Right renal pelvis (tissue), 4 donors: Measurements from ENCODE around the gene FLACC1. TPM values are rescaled to one million over a fixed set of nuclear protein-coding genes. Genes with fewer than 3 reads are reported as not detected.
"Not testable (repeated sequence)": the region's sequence is repeated elsewhere in the genome, so short reads cannot be mapped to it uniquely, and the experiment has no call there.

Experiments
- DNase-seq, 4 donors: peaks; one replicate each; pipeline ENCODE4 v3.0.0-alpha.2; 2013; ENCODE audit warnings: low read depth in 4 of 4, low spot score in 3 of 4, missing footprints in 1 of 4
- polyA plus RNA-seq, 4 donors: library from polyadenylated mRNA; unstranded; fragments of 120-200 nt; gene quantifications; one replicate each; pipeline ENCODE4 v1.2.1, GENCODE V29; 2013; ENCODE audit not compliant: insufficient read length in 4 of 4

FLACC1 gene
- polyA plus RNA-seq, 4 donors, result 1.4 to 2.8 (median 1.8) TPM

DNA sequence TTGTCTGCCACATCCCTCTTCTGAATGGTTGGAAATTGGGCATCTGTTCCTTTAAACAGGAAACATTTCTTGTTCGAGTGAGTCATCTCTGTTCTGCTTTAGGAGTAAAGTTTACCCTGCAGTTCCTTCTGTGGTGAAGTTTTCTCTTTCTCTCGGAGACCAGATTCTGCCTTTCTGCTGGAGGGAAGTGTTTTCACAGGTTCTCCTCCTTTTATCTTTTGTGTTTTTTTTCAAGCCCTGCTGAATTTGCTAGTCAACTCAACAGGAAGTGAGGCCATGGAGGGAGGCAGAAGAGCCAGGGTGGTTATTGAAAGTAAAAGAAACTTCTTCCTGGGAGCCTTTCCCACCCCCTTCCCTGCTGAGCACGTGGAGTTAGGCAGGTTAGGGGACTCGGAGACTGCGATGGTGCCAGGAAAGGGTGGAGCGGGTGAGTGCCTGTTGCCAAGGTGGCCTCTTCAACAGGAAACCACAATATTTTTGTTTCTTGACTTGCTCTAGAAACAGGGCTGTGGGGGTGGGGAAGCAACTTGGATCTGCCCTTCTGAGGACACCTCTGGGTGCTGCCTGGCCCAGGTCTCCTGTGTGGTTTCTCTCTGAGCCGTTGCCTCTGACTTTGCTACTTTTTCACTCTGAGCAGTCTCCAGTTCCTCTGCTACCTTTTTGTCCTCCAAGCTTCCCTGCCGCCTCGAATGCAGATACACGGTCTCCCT is 99.0 kb downstream of the FLACC1 start:
- DNase-seq, result peak in 2 of 4 donors; percentile 50 to 52

DNA sequence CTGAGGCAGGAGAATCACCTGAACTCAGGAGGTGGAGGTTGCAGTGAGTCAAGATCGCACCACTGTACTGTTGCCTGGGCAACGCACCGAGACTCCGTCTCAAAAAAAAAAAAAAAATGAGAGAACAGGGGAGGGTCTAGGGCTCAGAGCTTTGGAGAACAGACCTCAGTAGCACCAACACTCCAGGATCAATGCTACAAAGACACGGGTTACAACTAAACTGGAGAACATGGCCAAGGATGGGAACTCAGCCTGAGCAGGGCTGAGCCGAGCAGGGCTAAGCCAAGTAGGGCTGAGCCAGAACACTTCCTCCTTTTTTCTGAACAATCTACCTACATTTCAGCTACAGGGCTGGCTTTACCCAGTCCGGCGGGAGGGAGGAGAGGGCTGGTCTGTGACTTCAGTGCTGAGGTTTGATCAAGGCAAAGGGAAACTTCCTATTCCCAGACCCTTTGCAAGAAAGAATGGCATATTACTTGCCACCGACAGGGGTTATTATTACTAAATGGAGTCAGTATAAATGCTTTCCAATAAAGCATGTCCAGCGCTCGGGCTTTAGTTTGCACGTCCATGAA is 99.7 kb downstream of the FLACC1 start:
- no peak for DNase-seq

DNA sequence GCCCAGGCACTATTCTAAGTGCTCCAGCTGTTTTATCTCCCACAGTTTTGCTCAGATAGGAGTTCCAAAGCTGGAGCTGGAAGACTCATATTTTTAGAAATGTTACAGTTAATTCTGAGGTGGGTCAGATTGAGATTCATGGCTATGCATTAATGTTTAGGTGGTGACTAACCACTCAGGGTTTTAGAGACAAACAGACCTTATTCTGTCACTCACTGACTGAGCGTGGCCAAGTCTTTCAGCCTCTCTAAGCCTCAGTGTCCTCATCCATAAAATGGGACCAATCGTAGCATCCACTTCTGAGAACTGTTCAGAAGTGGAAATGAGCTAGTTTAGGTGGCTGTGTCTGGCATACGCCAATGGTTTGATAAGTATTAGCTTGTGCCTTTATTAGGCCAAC is 101.1 kb downstream of the FLACC1 start:
- DNase-seq, result no peak

DNA sequence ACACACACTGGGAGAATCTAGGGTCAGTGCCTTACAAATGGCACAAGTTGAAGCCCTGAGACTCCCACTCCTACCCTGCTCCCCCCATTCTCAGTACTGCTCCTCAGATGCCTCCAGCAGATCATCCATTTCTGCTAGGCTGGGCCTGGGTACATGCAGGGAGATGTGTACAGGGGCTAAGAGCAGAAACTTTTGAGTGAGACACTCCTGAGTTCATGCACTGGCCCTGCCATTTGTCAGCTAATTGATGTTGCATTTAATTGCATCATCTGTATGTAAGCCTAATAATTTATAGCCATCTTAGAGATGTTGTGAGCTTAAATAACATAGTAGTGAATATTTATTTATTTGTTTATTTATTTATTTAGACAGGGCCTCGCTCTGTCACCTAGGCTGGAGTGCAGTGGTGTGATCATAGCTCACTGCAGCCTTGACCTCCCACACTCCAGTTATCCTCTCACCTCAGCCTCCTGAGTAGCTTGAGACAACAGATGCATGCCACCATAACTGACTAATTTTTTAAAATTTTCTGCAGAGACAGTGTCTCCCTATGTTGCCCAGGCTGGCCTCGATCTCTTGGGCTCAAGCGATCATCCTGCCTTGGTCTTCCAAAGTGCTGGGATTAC is 101.6 kb downstream of the FLACC1 start:
- no peak for DNase-seq

DNA sequence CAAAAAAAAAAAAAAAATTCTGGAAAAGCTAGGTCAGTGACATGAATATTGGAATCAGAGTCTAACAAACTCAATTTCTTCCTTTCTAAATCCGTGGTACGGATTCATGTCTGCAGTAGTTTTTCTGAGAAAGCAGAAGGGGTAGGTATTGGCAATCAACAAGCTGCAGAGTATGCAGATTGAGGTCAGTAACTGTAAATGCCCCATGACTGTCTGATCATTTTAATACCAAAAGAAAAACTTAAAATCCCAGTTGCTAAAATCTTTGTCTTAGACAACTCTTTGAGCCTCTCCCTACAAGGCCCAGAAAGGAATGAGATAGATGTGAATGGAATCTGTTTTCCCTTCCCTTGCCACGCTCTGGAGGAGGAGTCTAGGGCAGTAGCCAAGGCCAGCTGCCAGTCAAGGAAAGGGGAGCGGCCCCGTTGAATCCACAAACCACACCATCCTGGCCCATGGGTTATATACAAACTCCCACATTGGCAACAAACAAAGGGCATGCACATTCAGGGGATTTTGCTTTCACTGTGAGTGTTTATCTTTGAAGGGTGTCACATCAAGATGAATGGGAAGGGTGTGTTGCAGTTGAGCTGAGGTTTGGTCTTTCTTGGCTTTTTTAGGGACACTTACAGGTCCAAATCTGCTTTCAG is 102.9 kb downstream of the FLACC1 start:
- DNase-seq, result no peak

DNA sequence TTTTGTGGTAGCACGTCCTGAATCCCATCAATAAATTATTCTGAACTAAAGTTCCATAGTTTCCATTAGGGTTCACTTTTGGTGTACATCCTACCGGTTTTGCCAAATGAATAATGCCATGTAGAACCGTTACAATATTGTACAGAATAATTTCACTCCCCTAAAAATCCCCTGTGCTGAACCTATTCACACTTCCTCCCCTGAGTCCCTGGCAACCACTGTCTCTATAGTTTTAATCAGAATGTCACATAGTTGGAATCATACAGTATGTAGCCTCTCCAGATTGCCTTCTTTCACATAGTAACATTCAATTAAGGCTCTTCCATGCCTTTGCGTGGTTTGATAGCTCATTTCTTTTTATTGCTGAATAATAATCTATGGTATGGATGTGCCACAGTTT is 106.4 kb downstream of the FLACC1 start:
- no peak for DNase-seq

DNA sequence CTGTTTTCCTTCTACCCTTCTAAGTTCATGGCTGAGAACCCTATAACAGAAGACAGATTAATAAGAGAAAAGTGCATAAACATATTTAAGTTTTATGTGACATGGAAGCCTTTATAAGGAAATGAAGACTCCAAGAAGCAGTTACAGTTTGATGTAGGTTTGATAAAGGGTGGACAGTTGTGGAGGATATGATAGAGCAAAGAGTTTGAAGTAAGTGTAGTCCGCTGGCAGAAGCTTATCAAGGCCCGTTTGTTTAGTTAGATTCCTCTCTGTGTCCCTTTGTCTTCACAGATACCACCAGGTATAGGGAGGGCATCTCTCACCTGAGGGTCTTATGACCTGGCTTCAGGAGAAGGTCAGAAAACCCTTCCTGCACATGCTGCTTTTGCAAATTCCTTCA is 107.3 kb downstream of the FLACC1 start:
- DNase-seq, result no peak

DNA sequence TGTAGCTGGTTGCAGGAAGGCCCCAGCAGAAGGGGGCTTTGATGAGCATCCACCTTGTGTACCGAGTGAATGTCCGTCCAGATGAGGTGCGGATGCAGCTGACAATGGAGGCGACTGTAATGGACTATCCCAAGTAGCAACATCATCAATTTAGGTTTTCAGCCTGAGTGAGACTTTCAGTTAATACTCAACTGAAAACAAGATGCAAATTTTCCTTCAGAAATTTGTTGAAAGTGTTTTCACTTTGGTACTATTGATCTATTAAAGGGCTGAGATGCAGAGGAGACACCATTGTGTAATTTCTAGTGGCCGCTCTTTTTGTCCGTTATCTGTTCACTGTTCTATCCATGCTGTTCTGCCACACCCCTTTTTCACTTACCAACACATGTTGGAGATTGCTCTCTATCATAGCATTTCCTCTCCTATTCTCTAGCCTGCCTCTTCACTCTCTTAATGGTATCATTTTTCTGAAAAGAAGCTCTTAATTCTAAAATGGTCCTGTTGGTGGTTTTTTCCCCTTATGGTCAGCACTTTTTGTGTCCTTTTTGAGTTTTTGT is 108.8 kb downstream of the FLACC1 start:
- no peak for DNase-seq

DNA sequence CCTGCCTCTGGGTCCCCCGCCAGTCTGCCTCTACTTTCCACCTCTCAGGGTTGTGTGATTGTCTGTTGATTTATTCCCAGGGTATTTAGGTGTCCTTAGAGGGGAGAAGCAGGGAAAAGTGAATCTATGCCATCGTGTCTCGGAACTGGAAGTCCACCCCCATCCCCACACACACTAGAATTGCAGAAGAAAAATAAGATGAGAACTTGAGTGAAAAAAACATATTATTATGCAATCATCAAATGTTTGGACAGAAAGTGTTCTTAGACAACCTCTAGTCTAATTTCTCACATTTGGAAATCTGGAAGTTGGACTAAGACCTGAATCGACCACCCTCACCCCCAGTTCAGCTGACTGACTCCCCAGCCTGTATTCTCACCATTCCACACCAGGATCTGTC is 110.9 kb downstream of the FLACC1 start:
- no peak for DNase-seq

DNA sequence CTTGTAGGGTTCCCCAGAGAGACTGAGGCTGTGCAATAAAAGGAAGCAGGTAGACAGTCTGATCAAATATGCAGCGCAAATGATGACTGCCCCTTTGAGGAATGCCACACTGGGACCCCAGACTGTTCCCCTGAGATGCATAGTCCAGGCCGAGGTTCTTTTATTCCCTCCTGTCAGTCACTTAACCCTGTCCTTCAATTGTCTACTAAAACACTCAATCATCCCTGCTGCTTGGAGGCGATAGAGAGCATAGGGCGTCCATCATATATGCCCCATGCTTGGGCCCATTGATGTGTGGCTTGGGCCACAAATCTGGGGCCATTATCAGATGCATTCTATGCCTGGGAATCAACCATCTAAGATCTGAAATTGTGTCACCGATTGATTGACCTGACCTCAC is 112.3 kb downstream of the FLACC1 start:
- DNase-seq, result no peak

DNA sequence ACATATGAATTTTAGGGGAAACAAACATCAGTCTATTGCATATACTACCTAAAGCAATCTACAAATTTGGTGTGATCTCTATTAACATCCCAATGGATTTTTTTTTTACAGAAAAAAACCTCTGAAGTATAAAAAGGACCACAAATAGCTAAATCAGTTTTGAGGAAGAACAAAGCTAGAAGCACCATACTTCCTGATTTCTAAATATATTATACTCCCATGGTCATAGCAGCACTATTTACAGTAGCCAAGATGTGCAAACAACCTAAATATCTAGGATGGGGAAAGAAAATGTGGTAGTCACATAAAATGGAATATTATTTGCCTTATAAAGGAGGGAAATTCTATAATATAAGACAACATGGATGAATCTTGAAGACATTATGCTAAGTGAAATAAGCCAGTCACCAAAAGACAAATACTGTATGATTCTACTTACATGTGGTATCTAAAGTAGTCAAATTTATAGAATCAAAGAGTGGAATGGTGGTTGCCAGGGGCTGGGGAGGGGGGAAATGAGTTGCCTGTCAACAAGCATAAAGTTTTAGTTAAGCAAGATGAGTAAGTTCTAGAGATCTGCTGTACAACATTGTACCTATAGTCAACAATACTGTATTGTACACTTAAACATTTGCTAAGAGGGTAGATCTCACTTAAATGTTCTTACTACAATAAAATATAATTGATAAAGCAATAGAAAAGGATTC is 114.4 kb downstream of the FLACC1 start:
- DNase-seq, result no peak

DNA sequence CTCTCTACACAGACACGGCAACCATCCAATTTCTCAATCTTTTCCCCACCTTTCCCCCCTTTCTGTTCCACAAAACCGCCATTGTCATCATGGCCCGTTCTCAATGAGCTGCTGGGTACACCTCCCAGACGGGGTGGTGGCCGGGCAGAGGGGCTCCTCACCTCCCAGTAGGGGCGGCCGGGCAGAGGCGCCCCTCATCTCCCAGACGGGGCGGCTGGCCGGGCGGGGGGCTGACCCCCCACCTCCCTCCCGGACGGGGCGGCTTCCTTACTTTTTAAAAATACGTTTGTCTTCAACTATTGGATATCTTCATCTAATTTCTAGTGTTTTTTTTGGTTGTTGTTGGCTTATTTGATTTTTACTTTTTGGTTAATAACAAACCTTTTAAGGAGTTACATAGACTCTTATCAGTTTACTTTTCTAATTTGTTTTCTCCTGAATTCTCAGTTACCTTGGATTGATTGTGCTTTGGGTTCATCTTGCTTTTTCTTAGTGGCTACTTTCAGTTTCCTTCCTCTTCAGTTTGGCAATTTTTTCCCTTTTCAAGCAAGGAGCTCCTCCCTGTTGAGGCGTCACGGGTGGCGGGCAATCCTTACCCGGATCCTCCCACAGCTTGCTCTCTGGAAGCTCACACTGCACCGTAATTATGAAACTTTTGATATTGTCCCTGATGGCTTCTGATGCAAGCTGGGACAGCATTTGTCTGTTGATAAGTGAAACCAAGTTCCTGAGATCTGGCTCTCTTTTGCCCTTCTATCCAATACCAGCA is 117.8 kb downstream of the FLACC1 start:
- not testable (repeated sequence) for DNase-seq

Other genes with a start within 250 kb of the FLACC1 start
- 10 to 100 TPM; 50.4 to 62.9 (median 55.9) TPM for gene CFLAR, start 241.2 kb downstream of the FLACC1 start, polyA plus RNA-seq
- gene CASP10, start 174.2 kb downstream of the FLACC1 start, polyA plus RNA-seq, result 1 to 10 TPM; 7.3 to 8.8 (median 7.8) TPM
- 10 to 100 TPM; 11.6 to 16.1 (median 14.9) TPM for gene CASP8, start 96.8 kb downstream of the FLACC1 start, polyA plus RNA-seq
- gene TRAK2, start 94.1 kb upstream of the FLACC1 start, polyA plus RNA-seq, result 10 to 100 TPM; 38.7 to 48.4 (median 45.3) TPM
- gene STRADB, start 94.4 kb upstream of the FLACC1 start, polyA plus RNA-seq, result 10 to 100 TPM; 72.1 to 99.2 (median 90.8) TPM